CD1c-positive myeloid dendritic cell (primary cell): ENCODE measurements around the gene DCXR.

Experiments used
- DNase-seq: peaks from one replicate; pipeline ENCODE4 v3.0.0-alpha.2; 2016; ENCODE audit errors: extremely low spot score

The DCXR gene

DNA sequence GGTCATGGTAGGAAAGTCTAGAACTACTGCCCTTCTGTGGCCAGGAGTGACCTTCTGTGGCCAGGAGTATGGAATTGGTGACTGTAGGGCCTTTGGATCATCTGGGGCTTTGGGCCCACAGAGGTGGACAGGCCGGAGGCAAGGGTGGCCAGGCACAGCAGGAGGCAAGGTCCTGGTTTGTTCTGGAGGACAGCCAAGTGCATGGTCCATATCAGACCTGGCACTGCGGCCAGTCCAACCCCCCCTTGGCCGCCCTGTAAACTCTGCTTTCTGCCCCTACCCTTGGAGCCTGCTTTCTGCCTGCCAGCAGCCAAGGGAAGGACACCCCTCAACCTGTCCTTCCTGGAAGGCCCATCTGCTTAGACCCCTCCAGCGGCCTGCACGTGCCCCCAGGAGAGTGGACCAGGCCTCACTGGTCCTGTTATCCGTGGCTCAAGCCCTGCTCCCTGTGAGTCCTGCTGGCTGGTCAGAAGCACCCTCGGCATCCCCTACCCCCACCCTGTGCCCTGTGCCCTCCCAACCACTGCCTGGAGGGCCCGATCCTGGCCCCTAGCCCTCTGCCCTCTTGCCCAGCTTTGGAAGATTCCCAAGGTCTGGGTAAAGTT is 2.3 kb upstream of the DCXR start:
- DNase-seq = no peak

DNA sequence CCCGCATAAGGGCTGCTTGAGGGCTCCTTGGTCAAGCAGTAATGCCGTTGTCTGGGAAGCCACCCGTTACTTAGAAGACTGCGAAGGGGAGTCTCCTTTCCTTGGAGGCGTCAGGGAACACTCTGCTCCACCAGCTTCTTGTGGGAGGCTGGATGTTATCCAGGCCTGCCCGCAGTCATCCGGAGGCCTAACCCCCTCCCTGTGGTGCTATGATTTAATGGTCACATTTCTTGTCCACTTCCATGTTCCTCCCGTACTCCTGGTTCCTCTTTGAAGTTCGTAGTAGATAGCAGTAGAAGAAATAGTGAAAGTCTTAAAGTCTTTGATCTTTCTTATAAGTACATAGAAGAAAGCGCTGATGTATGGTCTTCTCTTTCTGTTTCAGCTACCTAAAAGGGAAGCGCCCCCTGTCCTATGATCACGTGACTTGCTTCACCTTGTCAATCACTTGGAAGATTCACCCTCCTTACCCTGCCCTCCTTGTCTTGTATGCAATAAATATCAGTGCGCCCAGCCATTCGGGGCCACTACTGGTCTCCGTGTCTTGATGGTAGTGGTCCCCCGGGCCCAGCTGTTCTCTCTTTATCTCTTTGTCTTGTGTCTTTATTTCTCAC is 1.4 kb upstream of the DCXR start:
- DNase-seq = peak; percentile 61

DNA sequence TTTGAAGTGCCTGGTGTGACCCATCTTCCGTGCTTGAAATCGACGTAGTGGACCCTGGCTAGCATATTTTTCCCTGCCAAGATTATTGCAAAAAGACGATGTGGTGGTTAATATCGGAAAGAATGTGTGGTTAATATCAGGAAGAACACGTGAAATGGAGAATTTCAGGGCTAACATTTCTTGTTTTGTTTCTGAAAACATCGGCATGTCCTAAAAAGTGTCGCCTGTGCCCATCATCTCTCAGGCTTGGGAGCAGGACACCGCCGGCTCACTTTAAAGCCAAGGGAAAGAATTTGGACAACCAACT is 345 bp upstream of the DCXR start:
- DNase-seq = no peak

DNA sequence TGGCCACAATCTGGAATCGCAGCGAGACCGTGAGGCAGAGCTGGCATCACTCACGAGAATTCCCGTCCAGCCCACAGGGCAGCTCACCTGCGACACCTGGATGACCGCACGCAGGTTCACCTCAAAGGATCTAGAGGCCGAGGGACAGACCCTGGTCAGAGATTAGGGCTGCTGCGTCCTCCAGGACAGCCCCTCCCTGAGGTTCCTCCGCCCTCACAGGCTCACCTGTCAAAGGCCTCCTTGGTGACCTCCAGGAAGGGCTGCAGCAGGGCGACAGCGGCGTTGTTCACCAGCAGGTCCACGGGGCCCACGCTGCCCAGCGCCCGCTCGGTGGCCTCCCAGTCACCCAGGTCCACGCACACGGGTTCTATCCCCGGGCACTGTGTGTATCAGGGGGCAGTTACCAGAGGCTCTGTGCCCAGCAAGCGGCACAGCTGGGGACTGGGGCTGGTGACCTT is 834 bp downstream of the DCXR start:
- DNase-seq = no peak

DNA sequence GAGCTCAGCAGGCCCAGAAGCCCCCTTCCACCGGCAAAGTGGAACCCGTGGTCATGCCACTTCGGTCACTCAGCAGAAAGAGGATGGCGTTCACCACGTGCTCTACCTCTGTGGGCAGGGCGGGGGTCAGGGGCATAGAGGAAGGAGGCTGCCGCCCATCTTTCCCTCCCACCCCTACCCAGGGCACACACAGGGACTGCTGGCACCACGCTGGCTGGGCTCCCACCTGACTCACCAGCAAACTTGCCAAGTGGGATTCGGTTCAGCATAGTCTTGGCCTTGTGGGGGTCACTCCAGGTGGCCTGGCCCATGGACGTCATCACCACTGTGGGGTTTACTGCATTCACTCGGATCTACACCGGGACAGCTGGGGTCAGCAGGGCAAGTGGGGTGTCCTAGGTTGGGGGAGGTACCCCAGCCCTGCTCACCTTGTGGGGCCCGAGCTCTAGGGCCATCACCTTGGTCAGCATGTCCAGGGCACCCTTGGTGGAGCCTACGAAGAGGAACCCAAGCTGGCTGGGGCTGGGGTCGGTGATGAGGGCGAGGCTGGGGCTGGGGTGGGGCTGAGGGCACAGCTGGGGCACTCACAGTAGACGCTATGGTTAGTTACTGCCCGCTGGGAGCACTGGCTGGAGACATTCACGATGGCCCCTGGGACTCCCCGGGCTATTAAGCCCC is 1.4 kb downstream of the DCXR start:
- DNase-seq = no peak

DNA sequence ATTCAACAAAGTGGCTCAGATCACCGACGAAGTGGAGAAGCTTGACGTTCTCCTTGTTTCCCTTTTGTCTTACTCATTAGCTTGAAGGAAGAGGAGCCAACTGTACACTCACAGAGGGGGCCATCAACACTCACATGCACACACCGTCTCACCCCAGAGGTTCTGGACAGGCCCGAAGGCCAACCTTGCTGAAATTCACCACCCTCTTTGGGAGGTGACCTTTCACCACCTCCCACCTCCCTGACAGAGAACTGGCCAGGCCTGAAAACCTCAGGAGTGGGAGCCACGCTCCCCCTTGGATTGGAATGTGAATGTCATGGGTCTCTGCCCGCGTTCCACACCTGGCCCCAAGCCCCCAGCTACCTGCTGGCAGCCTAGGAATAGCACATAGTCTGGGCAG is 2.0 kb downstream of the DCXR start:
- DNase-seq = no peak

DNA sequence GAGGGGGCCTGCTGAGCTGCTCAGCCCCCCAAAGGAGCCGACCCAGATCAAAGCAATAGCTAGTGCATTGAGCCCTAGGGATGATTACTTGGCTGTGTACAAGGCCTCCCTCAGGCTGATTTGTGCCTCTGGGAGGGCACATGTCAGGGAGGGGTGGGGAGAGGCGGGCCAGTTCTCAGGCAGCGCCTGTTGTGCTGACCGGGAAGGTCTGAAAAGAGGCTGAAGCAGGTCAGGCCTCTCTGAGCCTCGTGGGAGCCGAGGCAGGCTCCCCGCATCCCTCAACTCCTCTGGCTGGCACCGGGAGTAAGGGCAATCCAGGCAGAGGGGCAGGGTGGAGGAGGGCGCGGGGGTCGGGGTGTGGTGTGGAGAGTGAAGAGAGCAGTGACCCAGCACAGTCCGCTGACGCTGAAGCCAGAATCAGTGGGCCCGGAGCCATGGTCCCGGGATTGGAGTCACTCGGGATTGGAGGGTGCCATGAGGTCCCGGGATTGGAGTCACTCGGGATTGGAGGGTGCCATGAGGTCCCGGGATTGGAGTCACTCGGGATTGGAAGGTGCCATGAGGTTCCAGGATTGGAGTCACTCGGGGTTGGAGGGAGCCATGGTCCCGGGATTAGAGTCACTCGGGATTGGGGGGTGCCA is 3.0 kb downstream of the DCXR start:
- no peak for DNase-seq

DNA sequence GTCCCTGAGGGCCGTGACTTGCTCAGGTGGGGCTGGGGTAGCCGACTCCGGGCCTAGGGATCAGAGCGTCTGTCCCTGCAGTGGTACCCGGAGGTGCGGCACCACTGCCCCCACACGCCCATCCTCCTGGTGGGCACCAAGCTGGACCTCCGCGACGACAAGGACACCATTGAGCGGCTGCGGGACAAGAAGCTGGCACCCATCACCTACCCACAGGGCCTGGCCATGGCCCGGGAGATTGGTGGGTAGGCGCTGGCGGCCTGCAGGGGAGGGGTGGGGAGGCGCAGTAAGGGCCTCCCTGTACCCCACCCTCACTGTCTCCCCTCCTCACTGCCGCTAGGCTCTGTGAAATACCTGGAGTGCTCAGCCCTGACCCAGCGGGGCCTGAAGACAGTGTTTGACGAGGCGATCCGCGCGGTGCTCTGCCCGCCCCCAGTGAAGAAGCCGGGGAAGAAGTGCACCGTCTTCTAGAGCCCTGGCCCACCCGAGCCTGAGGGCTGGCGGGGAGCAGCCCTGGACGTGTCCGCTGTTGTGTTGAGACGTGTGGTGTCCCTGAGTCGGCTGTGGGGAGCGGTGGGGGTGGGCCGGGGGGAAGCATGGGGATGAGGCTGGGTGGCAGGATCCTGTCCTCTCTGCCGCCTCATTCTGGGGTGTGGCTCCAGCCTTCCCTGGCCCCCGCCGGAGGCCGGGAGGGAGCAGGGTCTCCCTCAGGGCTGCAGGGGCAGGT is 4.0 kb downstream of the DCXR start:
- DNase-seq = no peak

DNA sequence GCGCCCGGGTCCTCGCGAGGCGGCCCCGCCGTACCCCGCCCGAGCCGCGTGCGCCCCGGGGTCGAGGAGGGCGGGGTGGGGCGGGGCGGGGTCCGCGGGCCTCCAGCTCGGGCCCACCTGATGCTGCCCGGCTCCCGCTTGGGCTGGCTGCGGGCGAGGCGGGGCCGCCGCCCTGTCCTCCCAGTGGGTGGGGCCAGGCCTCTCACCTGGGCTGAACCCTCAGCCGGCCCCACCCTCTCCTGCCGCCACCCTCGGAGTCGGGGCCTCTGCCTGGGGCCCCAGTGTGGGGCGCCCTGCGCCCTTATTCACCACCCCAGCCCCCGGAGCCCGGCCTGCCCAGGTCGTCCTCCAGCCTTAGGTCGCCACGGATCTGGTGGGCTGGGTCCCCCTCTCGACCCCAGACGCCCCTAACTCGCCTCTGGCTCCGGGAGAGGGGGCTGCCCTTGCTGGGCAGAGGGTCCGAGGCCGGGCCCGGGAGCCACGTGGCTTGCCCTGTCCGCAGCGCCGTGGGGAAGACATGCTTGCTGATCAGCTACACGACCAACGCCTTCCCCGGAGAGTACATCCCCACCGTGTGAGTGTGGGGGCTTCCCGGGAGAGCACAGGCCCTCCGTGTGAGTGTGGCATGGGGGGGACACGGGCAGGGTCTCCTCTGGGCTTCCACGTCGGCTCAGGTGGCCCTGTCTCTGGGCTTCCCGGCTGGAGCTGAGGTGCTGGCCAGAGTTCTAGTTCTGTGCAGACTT is 5.4 kb downstream of the DCXR start:
- DNase-seq = no peak

DNA sequence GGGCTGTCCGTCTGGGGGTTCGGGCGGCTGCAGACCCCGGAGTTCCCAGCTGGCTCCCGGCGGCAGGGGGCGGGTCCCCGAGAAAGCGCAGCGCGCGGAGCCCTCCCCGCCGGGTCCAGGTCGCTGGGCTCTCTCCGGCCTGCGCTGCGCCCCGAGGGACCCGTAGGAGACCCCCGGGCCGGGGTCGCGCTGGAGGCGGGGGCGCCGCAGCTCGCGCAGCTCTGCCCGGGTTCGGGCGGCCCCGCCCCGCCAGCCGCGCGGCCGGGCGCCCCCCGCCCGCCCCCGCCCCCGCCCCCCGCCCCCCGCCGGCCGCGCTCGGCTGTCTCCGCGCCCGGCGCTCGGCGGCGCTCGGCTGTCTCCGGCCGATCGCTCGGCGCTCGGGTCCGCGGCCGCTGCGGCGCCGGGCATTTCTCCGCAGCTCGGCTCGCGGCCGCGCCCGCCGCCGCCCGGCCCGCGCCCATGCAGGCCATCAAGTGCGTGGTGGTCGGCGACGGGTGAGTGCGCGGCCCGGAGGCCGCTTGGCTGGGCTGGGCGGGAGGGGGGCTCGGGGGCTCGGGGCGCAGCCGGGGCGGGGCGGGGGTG is 6.1 kb downstream of the DCXR start, which contains the start of gene RAC3:
TSS of gene RAC3 (plus strand) at position 376 of the 582 bp plus-strand sequence. CDS start at position 460, 84 bp downstream.
- peak; percentile 10 for DNase-seq

DNA sequence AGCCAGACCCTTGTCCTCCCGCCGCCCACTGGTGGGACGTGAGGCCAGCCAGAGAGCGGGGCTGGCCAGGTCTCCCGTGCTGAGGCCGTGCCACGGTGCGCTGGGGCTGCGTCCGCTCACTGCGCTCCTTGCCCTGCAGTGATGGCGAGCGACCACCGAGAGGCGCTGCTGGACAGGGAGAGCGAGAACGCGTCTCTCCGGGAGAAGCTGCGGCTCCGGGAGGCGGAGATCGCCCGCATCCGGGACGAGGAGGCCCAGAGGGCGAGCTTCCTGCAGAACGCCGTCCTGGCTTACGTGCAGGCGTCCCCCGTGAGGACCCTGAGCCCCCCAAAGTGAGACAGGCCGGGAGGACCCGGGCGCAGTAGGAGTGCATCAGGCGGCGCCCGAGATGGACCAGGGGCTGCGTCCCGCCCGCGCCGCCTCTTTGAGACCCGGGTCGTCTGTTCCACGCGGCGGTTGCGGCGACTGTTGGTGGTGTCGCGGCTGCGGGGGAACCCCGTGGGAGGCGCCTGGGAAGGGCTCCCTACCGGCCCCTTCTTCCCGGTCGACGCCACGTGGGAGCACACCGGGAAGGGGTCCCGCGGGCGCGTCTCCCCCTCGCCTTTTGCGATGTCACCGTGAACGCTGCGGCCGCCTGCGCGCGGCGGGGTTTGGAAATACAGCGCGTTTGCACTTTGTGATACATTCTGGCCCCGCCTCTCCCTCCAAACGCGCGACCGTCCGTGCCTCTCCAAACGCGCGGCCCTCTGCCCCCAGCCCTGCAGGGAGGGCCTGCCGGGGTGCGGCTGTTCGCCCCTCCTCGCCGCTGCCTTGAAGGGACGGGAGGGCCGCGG is 6.8 kb downstream of the DCXR start:
- peak; percentile 88 for DNase-seq

DNA sequence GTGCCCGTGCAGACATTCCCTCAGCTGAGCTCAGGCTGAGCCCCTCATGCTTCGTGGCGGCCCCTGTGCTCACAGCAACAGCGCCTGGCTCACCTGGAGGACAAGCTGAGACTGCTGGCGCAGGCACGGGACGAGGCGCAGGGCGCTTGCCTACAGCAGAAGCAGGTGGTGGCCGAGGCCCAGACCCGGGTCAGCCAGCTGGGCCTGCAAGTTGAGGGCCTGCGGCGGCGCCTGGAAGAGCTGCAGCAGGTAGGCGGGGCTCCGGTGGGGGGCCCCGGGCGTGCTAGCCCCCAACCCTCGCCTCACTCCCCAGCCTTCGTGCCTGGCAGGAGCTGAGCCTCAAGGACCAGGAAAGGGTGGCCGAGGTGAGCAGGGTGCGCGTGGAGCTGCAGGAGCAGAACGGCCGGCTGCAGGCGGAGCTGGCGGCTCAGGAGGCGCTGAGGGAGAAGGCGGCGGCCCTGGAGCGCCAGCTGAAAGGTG is 7.5 kb downstream of the DCXR start:
- DNase-seq = no peak

DNA sequence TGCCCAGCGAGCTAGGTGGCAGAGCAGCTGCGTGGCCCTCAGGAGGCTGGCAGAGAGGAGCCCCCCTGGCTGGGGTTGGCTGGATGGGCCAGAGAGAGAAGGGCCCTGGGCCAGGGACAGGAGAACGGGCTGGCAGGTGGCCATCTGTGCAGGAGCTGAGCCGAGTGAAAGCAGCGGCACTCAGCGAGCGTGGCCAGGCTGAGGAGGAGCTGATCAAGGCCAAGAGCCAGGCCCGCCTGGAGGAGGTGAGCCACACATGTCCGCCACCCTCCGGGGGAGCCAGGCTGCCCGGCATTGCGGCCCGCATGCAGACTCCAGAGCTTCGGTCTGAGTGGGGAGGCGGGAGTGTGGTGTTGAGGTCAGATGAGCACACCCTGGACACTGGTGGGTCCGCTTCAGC is 8.1 kb downstream of the DCXR start:
- no peak for DNase-seq

DNA sequence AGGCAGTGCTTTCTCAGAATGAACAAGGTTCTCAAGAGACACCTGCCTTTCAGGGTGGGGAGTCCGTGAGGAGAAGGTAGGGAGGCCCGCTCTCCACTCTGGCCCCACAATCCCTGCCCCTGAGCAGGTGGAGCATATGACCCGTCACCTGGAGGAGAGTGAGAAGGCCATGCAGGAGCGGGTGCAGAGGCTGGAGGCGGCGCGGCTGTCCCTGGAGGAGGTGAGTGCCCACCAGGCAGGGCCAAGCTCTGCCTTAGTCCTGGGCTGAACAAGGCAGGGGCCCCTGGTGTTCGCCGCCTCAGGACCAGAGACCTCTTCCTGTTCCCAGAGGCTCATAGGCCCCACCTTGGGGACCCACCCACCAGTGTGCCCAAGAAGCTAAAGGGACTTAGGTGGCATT is 8.5 kb downstream of the DCXR start:
- no peak for DNase-seq

DNA sequence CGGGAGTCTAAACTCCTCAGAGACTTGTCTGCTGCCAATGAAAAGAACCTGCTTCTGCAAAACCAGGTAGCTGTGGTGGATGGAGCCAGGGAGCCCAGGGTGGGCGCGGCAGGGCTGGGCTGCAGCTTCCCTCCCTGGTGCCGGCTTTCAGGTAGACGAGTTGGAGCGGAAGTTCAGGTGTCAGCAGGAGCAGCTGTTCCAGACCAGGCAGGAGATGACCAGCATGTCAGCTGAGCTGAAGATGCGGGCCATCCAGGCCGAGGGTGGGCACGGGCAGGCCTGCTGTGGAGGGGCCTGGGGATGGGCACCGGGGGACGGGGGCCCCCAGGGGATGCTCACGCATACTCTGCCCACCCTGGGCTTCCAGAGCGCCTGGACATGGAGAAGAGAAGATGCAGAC is 9.3 kb downstream of the DCXR start:
- DNase-seq = no peak

DNA sequence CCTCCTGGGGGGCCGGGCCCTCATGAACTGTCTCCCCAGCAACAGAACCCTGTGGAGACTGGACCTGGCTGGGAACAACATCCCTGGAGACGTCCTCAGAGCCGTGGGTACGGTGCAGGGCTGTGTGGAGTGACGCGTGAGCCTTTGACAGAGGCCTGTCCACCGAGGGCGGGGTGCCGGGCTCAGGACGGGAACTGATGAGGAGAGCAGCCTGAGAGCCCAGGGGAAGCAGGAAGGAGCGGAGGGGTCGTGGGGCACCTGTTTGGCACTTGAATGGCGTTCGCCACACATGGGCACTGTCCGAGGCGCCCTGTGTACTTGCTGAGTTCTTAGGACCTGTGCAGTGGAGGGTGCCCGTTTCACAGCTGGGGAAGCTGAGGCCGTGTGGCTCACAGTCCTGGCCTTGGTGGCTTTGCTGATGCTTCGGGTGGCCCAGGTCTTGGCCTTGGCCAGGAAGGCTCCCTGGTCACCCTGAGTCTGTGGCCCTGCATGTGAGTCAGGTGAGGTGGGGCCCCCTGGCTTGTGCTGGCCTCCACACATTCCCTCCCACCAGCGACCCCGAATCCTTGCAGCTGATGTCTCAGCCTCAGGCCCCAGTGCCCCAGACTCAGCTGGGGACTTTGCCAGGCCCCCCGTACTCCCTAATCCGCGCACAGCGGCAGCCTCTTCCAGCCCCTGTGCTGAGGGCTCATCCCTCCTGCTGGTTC is 11.9 kb downstream of the DCXR start:
- DNase-seq = no peak

DNA sequence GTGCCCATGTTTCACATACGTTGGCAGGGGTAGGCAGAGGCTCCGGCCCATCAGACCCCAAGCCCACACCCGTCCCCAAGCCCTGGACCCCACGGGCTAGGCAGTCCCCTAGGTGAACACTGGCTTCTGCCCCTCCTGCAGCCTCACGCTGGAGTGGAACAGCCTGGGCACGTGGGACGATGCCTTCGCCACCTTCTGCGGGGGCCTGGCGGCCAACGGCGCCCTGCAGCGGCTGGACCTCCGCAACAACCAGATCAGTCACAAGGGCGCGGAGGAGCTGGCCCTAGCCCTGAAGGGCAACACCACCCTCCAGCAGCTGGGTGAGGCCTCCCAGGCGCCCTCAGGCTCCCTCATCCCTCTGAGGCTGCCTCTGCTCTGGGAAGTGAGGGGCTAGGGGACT is 12.6 kb downstream of the DCXR start:
- no peak for DNase-seq

DNA sequence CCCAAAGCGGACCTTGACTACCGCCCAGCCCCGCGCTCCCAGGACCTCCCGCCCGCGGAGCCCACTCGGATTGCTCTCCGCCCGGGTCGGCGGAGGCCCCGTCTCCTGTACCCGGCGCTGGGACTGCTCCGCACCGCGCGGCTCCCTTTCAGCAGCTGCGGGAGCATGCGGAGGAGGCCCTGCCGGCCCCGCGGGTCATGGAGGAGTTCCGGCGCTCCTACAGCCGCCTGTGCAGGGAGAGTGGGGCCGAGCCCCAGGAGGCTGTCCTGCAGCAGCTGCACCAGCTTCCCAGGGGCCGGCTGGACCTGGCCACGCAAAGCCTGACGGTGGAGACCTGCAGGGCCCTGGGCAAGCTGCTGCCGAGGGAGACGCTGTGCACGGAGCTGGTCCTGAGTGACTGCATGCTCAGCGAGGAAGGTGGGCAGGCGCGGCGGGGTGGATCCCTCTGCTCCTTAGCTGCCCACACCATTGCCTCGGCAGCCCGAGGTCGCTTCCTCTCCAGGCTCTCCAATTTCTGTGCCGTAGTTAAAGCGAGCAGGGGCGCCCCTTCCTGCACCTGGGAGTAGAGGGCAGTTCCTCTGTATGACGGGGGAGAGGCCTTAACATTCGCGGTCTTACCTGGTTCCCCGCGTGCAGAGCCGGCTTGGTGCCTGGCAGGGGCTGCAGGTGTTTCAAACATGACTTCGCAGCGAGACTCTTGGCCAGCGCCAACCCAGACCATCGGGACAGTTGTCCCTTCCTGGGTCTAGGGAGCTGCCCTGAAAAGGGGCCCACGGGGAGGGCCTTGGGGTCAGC is 13.9 kb downstream of the DCXR start:
- DNase-seq = peak; percentile 54

DNA sequence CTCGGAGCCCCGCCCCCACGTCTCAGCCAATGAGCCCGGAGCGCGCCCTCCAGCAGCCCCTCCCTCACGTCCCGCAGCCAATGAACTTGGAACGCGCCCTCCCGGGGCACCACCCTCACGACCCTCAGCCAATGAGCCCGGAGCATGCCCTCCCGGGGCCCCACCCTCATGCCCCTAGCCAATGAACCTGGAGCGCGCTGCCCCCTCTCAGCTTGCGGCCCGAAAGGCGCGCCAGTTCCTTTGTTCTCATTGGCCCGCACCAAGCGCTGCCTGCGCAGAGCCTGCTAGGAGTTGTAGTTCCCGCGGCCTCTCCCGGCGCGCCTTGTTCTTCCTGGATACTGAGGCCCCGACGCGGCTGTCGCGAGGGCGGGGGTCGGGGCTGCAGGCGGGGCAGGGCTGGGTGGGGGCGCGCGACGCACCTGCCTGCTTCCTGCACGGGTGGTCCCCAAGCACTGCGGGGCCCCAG is 14.5 kb downstream of the DCXR start, which contains the start of gene LRRC45:
TSS of gene LRRC45 (plus strand) at position 325 of the 466 bp plus-strand sequence. CDS start 339 bp downstream, outside the sequence.
- peak; percentile 100 for DNase-seq
